Bronchial epithelial cell (primary cell): Measurements from ENCODE around the gene GRK3. TPM values are rescaled to one million over a fixed set of nuclear protein-coding genes. Genes with fewer than 3 reads are reported as not detected.

Experiments
- DNase-seq: peaks from one replicate; pipeline ENCODE4 v3.0.0-alpha.2; 2010; ENCODE audit warnings: low read depth
- FAIRE-seq: peaks from 2 replicates; lab custom pipeline; 2011; peaks lifted over from hg19 to GRCh38; lab: Jason Lieb, UNC
- H3K27me3 ChIP-seq: 2 replicates; pipeline ENCODE4 v1.5.1; 2011; ENCODE audit warnings: low read length; ENCODE audit not compliant: control insufficient read depth, insufficient read depth
- H3K36me3 ChIP-seq: 2 replicates; pipeline ENCODE4 v1.5.1; 2011; ENCODE audit warnings: low read length; ENCODE audit not compliant: control insufficient read depth, insufficient read depth
- H3K4me3 ChIP-seq: 2 replicates; pipeline ENCODE4 v1.5.1; 2011; ENCODE audit warnings: mild to moderate bottlenecking, low read depth, low read length, control low read depth
- total RNA-seq: library from RNA; depleted of rRNA; stranded (reverse); fragments of >200 nt; gene quantifications from 2 replicates; pipeline ENCODE4 v1.2.1, GENCODE V29; 2014
- TF ChIP-seq, protein P1 (sequence below): IDR thresholded peaks from 2 replicates; pipeline ENCODE4 v1.5.1; 2011; ENCODE audit warnings: mild to moderate bottlenecking, moderate library complexity, low read length, control low read depth, inconsistent platforms; ENCODE audit not compliant: insufficient read depth, severe bottlenecking

GRK3 gene
- total RNA-seq, 1 donor from 2014 or later = 4.2 TPM

DNA sequence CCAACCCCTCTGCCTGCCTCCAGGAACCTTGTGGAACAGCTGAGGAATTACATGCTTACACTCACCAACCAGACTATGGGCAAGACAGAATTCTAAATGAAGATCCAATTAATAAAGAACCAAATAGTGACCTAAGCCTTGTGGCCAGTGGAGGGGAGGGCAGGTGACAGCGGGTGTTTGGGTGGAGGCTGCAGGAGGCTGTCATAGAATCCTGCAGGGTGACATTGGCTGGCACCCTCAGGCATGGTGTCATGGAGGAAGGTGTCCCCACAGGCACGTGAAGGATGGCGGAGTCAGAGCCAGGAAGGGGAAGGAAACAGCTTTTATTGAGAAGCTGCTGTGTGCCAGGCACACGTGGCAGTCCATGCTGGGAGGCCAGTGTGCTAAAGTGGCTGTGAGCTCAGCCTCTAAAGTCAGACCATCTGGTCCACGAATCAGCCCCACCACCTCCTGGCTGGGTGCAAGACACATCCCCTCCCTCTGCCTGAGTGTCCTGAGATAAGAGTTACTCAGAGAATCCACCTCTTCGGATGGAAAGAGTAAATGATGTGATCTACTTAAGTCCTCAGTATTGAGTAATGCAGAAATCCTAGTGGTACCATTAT lies 186.2 kb downstream of the GRK3 start:
- H3K4me3 ChIP-seq = no peak overlapping the region

DNA sequence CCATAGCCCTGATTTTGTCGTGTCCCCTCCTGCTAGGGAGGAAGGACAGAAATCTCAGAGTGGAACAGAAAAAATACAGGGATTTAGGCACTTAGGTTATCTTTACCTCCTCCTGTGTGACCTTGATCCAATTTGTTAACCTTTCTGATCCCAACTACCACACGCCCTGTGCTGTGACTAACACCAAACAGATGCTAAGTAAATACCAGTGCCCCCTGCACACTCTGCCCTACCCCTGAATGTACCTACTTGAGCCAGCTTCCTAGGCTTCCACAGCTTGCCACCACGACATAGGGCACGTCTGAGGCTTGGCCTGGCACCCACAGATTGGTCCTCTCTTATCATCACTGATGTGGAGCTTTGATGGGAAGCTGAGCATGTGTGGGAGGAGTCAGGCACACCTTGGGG lies 186.7 kb downstream of the GRK3 start:
- DNase-seq = no peak
- peaks cover 2% of the 10 kb centered on the region for H3K27me3 ChIP-seq
- TF ChIP-seq, protein P1, sequence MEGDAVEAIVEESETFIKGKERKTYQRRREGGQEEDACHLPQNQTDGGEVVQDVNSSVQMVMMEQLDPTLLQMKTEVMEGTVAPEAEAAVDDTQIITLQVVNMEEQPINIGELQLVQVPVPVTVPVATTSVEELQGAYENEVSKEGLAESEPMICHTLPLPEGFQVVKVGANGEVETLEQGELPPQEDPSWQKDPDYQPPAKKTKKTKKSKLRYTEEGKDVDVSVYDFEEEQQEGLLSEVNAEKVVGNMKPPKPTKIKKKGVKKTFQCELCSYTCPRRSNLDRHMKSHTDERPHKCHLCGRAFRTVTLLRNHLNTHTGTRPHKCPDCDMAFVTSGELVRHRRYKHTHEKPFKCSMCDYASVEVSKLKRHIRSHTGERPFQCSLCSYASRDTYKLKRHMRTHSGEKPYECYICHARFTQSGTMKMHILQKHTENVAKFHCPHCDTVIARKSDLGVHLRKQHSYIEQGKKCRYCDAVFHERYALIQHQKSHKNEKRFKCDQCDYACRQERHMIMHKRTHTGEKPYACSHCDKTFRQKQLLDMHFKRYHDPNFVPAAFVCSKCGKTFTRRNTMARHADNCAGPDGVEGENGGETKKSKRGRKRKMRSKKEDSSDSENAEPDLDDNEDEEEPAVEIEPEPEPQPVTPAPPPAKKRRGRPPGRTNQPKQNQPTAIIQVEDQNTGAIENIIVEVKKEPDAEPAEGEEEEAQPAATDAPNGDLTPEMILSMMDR = no peak
- no peaks in the 10 kb centered on the region for H3K36me3 ChIP-seq
- no peak overlapping the region for H3K4me3 ChIP-seq
- FAIRE-seq = no peak

More for the DNA sequence above, 186.2 kb downstream of the GRK3 start:
- peaks cover 2% of the 10 kb centered on the region for H3K27me3 ChIP-seq
- FAIRE-seq (no peak), DNase-seq (no peak)
- H3K36me3 ChIP-seq = no peaks in the 10 kb centered on the region
- TF ChIP-seq, protein P1 = no peak

DNA sequence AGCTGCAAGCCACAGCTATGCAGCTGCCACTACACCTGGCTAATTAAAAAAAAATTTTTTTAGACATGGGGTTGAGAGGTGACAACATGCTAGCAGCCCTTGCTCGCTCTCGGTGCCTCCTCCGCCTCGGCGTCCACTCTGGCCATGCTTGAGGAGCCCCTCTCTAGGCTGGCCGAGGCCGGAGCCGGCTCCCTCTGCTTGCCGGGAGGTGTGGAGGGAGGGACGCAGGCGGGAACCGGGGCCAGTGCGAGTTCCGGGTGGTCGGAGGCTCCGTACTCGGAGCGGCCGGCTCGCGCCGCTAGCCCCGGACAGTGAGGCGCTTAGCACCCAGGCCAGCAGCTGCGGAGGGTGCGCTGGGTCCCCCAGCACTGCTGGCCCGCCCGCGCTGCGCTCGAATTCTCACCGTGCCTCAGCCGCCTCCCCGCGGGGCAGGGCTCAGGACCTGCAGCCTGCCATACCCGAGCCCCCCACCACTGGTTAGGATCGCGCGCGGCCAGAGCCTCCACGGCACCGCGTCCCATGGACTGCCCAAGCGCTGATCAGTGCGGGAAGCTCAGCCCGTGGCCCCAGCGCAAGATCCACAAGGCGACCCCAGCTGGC lies 188.2 kb downstream of the GRK3 start:
- Histone ChIP-seq H3K36me3 (no peaks in the 10 kb centered on the region), H3K4me3 (no peak overlapping the region), H3K27me3 (peaks cover 2% of the 10 kb centered on the region)
- FAIRE-seq (no peak), DNase-seq (no peak)
- TF ChIP-seq, protein P1 = no peak

DNA sequence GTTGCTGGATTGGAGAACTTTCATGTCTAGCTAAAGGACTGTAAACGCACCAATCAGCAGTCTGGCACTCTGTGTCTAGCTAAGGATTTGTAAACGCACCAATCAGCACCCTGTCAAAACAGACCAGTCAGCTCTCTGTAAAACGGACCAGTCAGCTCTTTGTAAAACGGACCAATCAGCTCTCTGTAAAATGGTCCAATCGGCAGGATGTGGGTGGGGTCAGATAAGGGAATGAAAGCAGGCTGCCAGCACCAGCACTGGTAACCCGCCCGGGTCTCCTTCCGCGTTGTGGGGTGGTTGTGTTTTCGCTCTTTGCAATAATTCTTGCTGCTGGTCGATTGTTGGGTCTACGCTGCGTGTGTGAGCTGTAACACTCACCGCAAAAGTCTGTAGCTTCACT lies 188.8 kb downstream of the GRK3 start:
- Histone ChIP-seq H3K36me3 (no peaks in the 10 kb centered on the region), H3K4me3 (no peak overlapping the region), H3K27me3 (peaks cover 2% of the 10 kb centered on the region)
- TF ChIP-seq, protein P1 = no peak
- no peak for DNase-seq
- no peak for FAIRE-seq

DNA sequence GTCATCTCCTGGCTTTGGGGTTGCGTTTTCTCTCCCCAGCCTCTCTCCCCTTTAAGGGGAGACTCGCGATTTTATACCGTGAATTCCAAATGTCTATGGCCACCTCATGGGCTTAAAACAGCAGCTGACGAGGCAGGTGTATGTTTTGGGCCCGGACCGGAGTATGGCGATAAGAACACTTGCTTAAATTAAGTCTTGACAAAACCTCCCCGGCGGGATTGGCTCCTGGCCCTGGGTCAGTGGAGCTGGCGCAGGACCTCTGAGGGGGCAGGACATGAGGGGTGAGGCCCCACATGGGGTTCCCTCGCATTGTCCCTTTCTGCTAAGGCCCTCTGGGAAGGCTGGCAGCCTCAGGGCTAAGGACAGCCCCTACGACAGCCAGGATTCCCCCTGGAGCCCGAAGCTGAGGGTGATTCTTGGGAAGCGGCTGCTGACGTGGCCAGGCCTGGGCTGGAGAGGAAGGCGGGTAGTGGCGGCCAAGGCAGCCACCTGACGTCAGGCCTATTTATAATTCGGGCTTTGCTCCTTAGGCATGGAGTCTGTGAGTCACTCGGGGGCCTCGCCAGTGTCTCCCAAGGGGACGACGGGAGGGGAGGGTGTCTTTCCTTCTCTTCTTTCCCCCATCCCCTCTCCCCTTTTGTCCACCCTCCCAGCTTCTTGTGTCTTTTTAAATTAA lies 190.2 kb downstream of the GRK3 start:
- DNase-seq (no peak), FAIRE-seq (no peak)
- no peak overlapping the region for H3K4me3 ChIP-seq
- peaks cover 2% of the 10 kb centered on the region for H3K27me3 ChIP-seq
- TF ChIP-seq, protein P1 = no peak
- no peaks in the 10 kb centered on the region for H3K36me3 ChIP-seq
